Activated naive CD8-positive, alpha-beta T cell (primary cell): ENCODE data around the gene TPCN1.

ENCODE experiments used
- H3K27ac Mint-ChIP-seq: one replicate; pipeline ENCODE4 v1.8.0; 2021; ENCODE audit warnings: mixed read lengths
- H3K27me3 Mint-ChIP-seq: one replicate; pipeline ENCODE4 v1.8.0; 2021; ENCODE audit warnings: mixed read lengths
- H3K36me3 Mint-ChIP-seq: one replicate; pipeline ENCODE4 v1.8.0; 2021; ENCODE audit warnings: mixed read lengths
- H3K4me1 Mint-ChIP-seq: one replicate; pipeline ENCODE4 v1.8.0; 2021; ENCODE audit warnings: low read depth, mixed read lengths
- H3K4me3 Mint-ChIP-seq: one replicate; pipeline ENCODE4 v1.8.0; 2021; ENCODE audit warnings: mild to moderate bottlenecking, mixed read lengths
- H3K9me3 Mint-ChIP-seq: one replicate; pipeline ENCODE4 v1.8.0; 2021; ENCODE audit warnings: low read depth, mixed read lengths

TPCN1 gene

GRCh38 chr12:113339540-113339939, 118.3 kb downstream of the TPCN1 start:
- Mint-ChIP-seq H3K27me3 (no peaks in the 10 kb centered on the region), H3K36me3 (no peaks in the 10 kb centered on the region), H3K27ac (no peak overlapping the region), H3K4me1 (peaks cover 3% of the 10 kb centered on the region), H3K4me3 (no peak overlapping the region), H3K9me3 (no peaks in the 10 kb centered on the region)

- H3K36me3 Mint-ChIP-seq = no peaks in the 10 kb centered on the region
- no peak overlapping the region for H3K27ac Mint-ChIP-seq
- no peaks in the 10 kb centered on the region for H3K9me3 Mint-ChIP-seq
- H3K4me1 Mint-ChIP-seq = peaks cover 3% of the 10 kb centered on the region
- H3K27me3 Mint-ChIP-seq = no peaks in the 10 kb centered on the region
- H3K4me3 Mint-ChIP-seq = no peak overlapping the region
Measured at GRCh38 chr12:113340061-113340460, 118.8 kb downstream of the TPCN1 start.

GRCh38 chr12:113341535-113341934, 120.3 kb downstream of the TPCN1 start:
- H3K4me3 Mint-ChIP-seq = no peak overlapping the region
- H3K9me3 Mint-ChIP-seq = no peaks in the 10 kb centered on the region
- no peaks in the 10 kb centered on the region for H3K4me1 Mint-ChIP-seq
- no peaks in the 10 kb centered on the region for H3K27me3 Mint-ChIP-seq
- no peak overlapping the region for H3K27ac Mint-ChIP-seq
- H3K36me3 Mint-ChIP-seq = no peaks in the 10 kb centered on the region

- no peaks in the 10 kb centered on the region for H3K9me3 Mint-ChIP-seq
- H3K27ac Mint-ChIP-seq = no peak overlapping the region
- no peaks in the 10 kb centered on the region for H3K4me1 Mint-ChIP-seq
- no peaks in the 10 kb centered on the region for H3K27me3 Mint-ChIP-seq
- no peaks in the 10 kb centered on the region for H3K36me3 Mint-ChIP-seq
- no peak overlapping the region for H3K4me3 Mint-ChIP-seq
Measured at GRCh38 chr12:113345318-113345717, 124.1 kb downstream of the TPCN1 start.

GRCh38 chr12:113346353-113346752, 125.1 kb downstream of the TPCN1 start:
- Mint-ChIP-seq H3K36me3 (no peaks in the 10 kb centered on the region), H3K27ac (no peak overlapping the region), H3K4me1 (no peaks in the 10 kb centered on the region), H3K4me3 (no peak overlapping the region), H3K9me3 (no peaks in the 10 kb centered on the region), H3K27me3 (no peaks in the 10 kb centered on the region)

- Mint-ChIP-seq H3K36me3 (no peaks in the 10 kb centered on the region), H3K4me1 (no peaks in the 10 kb centered on the region), H3K9me3 (no peaks in the 10 kb centered on the region), H3K27me3 (no peaks in the 10 kb centered on the region), H3K4me3 (no peak overlapping the region), H3K27ac (no peak overlapping the region)
Measured at GRCh38 chr12:113347107-113347506, 125.8 kb downstream of the TPCN1 start.

GRCh38 chr12:113347892-113348291, 126.6 kb downstream of the TPCN1 start:
- Mint-ChIP-seq H3K4me1 (no peaks in the 10 kb centered on the region), H3K27ac (no peak overlapping the region), H3K4me3 (no peak overlapping the region), H3K36me3 (no peaks in the 10 kb centered on the region), H3K27me3 (no peaks in the 10 kb centered on the region), H3K9me3 (no peaks in the 10 kb centered on the region)
